ENCODE data around the gene WLS.
"Not testable (repeated sequence)": the region's sequence is repeated elsewhere in the genome, so short reads cannot be mapped to it uniquely, and the experiment has no call there.

The WLS gene

DNA sequence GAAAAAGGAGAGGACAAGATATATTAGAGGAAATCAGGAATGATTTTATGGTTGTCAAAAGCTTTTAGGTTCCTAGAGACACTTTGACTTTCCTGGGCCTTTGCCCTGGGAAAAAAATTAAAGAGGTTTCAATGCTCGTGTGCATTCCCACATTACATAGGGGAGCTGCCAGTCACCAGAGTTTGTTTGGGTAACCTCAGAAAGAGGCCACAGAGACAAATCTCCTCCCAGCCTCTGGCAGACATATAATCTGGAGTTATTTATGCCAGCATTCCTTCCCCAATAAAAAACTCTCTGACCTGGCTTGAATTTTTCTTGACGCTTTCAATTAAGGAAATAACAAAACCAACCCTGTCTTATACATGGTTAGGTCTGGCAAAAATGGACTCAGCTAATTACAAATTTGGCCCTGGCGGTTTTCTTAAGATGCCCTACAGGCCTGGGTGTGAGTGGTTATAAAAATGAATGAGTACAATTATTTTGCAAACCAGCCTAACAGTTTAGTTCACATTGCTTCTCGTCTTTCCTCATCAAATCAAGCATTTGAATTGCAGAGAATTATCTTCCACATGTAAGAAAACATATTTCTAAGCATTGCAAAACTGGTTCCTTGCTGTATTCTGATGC, 63.7 kb downstream of the WLS start:
- no peak for DNase-seq

DNA sequence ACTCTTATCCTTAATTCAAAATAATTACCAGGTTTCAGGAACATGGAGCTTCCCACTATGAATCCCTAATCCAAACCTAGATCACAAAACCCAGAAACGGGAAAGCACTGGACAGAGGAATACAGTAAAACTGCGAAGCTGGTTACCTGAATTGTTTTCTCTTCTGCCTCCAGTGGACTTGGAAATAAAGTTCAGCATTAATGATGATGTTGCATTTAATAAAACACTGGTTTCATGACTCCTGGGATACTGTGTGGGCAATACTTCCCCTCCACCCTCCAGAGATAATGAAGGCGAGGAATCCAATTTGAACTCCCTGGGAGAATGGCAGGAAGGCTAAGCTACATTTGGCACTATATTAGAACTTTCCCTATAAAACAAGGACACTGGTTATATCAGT, 65.1 kb downstream of the WLS start:
- DNase-seq = no peak

DNA sequence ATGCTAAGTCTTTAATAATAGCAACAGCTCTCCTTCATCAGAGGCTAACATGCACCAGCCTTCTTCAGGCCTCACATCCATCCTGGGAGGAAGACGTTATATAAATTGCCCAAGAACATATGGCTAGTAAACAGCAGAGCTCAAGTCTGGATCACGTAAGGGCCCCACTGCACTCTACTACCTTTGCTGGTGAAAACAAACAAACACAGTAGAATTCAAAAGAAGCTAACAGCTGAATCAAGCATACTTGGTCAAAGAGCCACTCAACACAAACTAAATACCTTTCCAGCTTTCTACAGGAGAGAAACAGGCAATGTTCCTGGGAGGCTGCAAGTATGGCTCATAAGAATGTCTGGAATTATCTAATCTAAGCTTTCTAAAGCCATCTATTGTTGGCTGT, 66.0 kb downstream of the WLS start:
- no peak for DNase-seq

DNA sequence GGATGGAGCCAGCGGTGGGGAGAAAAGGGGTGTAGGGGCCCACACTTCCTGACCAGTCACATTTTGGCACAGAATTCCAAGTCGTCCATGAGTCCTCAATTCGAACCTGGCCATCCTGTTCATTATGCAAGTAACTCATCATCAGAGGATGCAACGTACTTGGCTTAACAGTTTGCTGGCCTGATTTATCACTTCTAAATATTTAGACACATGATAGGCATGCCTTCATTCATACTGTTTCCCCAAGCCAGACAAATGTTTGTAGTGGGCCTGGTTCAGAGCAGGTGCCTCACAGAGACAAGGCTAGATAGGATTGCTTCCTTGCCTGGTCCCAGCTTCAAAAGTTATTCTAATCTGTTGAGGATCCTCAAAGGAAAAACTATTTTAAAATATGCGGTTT, 66.7 kb downstream of the WLS start:
- DNase-seq = no peak

DNA sequence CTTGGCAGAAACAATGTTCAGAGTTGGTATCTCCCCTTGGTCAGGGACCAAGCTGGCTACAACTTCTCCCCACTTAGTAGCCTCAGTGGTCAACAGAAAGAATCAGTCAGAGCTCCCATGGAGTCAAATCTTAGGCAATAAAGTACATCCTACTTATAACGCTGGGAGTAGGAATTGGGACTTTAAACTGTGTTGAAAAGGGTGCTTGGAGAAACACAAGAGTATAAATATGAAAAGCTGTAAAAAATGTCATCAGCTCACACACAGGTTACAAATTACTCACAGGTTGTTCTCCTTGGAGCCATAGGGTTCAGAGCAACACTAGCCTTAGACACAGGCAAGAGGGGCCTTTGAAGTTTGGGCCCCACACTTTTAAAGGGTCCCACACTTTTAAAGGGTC, 67.4 kb downstream of the WLS start:
- no peak for DNase-seq

DNA sequence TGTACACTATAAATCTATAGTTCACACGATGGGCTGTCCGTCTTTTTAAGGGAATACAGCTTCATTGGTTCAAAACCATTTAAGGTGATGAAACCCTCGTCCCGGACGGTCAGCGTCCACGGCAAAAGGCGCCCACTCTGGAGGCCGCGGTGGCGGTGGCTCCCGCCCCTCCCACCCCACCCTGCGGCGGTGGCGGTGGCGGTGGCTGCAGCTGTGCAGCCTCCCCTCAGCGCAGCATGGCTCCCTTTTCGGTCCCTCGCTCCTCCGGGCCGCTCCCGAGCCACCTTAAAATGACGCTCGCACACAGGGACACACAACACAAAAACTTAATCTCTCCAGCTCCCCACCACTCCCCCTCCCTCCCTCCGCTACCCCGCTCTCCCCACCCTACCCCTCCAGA, 69.1 kb downstream of the WLS start:
- no peak for DNase-seq

DNA sequence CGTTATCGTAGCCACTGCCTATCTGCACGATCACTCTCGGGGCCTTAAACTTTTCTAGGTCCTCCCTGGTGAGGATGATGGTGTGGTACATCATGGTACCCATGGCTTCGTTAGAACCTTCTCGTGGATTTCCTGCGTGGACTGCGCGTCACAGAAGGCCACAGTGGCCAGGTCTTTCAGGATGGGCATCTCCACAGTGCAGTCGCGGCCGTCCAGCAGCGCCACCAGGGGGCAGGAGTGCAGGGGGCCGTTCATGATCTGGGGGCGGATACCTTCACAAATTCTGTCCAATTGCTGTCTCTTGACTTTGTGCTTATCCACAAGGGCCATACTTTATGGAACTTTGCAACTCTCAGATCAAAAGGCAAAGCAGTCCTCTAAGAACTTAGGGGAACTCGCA, 69.6 kb downstream of the WLS start:
- no peak for DNase-seq

DNA sequence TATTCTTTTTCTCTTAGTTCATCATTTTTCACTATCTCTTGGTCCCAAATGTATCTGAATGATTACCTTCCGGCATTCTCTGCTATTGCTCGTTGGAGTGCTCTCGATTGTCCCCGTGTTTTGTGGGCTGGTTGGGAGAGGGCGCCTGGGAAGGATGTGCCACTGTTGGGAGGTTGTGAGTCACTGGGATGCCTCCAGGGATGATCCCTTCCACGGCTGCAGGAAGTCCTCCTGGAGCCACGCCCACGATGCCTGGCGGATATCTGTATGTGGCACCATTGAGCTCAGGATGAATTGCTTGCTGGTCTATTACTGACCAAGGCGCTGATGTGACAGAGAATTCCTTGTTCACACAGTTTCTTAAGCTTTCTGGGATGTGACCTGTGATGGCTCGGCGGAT, 70.7 kb downstream of the WLS start:
- DNase-seq = not testable (repeated sequence)

DNA sequence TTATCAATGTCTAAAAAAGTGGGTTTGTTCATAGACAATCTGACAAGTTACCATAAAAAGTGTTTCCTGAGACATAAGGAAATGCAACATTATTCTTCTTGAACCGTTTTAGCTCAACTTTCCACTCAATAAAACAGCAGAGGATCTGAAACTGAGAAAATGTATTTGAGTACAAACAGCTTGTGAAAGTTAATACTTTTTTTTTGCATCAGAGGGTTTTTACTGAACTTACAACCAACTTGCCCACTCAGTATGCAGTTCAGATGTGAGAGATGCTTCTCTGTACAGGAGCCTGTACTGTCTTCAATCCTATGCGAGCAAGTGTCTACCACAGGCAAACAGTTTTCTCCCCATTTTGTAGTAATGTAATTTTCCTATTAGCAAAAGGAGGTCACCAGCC, 71.4 kb downstream of the WLS start:
- DNase-seq = not testable (repeated sequence)

DNA sequence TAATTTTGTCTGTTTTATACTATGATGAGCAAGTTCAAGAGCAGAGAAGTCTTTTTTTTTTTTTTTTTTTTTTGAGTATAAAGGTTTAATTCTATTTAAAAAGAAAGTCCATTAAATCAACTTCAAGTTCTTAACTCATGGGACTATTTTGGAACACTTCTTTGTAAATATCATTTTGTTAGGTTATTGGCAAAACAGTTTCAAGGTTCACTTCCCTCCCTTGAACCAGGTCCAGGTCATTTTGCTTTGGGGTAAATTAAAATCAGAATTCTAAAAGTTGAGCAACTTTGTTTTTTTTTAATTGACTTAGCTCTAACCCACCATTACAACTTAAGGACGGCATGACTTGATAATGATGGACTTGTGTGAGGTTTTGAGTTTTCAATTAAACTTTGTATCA, 72.3 kb downstream of the WLS start:
- no peak for DNase-seq

DNA sequence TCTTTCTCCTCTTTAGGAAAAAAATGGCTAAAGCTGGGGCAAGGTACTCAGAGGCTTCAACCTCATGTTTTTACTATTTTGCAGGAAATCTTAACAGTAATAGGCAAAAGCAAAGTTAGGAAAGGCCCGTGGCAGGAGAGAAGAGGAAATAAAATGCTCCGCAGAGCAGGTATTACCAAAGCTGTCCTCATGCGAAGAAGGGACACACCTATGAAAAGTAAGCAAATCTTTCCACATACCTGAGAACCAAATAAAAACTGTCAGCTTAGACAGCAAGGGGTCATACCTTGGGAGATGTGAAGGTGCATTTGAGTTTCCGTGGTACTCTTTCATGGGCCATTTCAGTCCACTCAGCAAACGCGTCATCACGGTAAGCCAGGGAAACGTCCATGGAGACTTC, 73.5 kb downstream of the WLS start:
- DNase-seq = no peak

DNA sequence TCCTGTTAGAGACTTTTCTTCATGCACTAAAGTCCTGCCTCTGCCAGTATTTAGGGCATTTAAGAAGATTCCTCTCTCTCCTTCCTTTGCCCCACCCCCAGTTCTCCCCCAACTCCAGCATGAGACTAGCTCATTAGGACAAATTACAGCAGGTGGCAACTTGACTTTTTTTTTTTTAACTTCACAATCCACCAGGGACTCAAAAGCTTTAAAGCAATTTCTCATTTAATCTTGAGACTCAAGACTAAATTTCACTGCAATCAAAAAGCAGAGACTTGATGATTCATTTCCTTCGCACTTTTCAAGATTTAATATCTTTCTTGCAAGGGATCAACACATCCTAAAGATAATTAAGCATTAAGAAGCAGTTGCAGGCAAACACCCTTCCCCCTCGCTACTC, 74.9 kb downstream of the WLS start:
- peak in 1 of 56 donors; percentile 32 for DNase-seq

DNA sequence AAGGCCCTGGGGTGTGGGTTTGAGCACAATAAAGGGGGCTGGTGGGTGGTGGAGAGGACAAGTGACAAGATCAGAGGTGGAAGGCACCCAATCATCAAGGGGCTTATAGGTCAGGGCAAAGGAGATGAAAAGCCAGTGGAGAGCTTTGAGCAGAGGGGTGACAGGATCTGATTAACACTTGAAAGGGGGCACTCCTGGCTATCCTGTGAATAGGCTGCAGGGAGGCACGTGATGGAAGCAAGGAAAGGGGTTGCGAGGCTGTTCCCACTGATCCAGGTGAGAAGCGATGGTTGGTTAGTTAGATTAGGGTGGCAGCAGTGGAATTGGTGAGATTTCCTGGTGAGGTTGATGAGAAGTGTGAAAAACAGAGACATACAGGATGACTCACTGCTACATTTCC, 80.6 kb downstream of the WLS start:
- no peak for DNase-seq

DNA sequence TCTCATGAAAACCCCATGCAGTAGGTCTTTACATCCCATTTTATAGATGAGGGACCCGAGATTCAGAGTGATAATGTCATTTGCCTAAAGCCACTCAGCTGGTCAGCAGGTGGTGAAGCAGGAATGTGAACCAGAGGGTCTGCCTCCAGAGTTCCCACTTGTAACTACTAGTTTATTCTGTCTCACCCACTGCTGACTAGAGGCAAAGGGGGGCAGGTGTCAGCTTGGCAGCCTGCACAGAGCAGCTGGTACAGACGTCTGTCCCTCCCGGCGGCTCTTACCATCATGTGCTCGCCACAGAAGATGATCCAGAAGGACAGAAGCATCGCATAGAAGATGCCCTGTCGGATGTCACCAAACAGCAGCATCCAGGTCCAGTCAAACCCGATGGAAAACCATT, 82.4 kb downstream of the WLS start:
- DNase-seq = no peak

DNA sequence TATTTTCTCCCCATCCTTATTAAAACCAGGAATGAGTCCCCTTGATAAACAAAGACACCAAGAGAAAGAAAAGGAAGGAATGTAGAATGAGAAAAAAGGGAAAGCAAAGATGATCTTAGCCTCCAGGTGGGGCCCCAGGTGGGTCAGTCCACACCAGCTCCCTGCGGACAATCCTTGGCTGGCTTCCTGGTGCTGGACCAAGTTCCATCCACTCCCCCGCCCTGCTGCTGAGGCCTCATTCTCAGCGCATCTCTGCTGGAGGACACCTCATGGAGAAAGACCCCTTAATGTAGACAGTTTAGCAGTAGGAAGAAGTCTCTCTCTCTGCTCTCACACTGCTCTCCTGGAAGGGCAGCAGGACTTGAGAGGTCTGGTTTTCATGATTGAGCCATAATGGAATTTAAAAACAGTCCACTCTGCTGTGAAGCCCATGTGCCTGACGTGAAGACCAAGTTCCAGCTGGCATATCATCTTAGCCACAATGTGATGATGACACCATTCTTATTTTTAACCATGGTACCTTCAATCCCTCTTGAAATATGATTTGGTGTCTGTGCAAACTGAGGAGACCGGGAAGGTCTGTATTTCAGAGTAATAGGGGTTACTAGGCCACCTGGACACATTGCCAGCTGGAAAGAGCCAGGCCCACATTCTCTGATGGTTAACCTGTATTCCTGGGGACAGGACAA, 83.1 kb downstream of the WLS start:
- DNase-seq = no peak

DNA sequence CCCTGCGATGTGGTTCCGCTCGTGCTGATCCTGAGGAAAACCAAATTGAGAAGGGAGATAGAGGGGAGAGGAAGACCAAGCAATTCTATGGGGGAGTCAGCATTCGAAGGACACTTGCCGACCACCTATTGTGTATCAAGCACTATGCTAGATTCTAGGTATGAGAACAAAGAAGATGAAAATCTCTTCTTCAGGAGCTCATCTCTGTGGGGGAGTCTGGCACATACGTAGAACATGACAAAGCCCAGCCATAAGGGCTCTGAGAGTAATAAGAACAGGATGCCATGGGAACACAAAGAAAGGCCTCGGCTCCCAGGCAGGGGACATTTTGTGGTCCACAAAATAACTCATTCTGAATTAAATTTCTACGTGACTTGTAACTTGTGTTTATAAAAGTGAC, 83.7 kb downstream of the WLS start:
- no peak for DNase-seq

DNA sequence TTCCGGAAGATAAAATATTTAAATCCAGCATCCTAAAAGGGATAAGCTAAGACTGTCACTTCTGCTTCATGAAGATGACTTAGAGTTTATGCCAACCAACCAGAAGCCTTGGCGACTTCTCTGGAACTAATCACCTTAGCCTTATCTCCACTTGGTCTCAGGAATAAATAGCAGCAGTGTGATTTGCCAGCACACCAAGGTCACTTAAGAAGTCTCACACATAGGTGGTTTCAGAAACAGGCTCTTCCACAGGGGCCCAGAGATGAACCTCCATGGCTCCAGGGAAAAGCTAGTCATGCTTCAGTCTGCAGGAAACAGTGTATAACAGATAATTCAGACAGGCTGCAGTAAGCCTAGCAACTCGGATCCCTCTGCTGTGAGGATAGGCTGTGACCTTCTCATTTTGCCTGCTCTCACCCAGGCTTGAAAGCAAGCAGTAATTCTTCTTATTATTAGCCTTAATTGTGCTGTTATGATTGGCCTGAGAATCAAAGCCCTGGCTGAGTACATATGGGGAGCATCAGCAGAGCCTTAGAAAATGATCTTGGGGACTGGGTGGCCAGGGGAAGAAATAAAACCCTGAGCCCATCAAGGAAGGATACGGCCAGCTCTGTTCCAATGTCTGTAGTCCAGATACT, 84.7 kb downstream of the WLS start:
- no peak for DNase-seq

DNA sequence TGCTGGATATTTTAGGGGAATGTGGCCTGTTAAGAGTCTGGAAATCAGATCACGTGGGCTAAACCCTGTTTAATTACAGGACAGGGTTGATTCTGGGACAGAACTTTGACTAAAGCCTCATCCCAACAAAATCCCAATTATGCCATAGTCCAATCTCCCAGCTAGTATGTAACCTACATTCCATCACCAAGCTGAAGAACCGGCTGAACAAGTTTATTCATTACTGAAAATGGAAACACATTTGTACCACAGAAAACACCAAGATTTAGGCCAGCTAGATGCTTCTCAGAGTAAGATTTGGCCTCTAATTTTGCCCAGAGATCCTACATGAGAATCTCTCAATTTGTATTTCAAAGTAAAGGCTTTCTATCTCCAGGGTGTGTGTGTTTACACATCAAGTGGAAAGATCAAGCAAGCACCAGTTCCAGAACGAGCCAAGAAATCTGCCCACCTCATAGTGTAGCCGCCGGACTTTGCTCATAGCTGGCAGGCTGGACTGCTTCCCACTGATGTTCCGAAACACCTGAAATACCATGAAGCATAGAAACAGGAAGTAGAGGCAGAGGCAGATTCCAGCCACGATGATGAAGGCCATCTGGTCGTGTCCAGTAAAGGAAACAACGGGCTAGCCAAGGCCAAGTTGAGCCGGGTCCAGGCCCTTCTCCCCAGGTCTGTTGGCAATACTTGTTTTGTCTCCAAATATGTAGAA, 86.8 kb downstream of the WLS start:
- no peak for DNase-seq

DNA sequence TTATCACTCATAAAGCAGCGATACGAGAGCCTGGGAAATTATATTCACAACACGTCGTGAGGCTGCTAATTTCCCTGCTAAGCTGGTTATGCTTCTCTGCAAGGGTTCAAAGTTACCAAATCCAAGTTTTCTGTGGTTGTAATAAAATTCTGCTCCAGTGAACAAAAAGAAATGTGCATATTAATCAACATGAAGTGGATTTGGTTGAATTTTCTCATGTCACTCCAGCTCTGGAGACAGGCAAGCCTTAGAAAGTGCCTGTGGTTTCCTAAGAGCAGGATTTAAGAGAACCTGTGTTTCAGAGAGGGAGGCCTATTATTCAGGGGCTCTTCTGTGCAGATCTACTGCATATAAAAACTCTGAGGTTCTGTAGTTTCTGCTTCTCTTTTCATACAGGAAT, 87.5 kb downstream of the WLS start:
- DNase-seq = no peak

DNA sequence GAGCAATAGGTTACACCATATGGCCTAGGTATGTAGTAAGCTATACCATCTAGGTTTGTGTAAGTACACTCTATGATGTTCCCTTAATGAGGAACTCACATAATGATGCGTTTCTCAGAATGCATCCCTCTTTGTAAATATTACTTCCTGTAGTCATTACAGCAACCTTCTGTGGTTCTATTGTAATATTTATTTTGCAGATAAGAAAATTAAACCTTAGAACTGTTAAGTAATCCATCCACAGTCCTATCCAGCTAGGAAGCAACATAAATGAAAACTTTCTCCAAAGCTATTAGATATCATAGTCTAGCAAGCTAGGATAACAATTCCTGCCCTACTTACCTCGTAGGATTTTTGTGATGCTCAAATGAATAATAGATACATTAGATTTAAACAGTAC, 88.7 kb downstream of the WLS start:
- DNase-seq = no peak

DNA sequence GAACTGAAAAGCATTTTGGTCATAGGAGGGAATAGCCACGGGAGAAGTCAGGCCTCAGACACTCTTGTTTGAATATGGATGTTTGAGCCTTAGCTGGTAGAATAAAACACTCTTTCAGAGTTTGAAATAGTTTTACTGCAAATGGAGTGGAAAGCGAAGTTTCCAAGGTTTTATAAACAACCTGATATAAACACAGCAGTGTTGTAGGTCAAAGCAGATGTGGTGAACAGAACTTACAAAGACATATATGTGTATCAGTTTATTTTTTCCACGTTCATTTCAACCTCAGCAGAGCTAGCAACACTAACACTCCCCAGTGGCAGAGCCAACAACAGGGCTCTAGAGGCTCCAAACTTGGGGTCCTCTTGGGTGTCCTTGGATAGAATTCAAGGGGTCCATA, 89.9 kb downstream of the WLS start:
- no peak for DNase-seq

DNA sequence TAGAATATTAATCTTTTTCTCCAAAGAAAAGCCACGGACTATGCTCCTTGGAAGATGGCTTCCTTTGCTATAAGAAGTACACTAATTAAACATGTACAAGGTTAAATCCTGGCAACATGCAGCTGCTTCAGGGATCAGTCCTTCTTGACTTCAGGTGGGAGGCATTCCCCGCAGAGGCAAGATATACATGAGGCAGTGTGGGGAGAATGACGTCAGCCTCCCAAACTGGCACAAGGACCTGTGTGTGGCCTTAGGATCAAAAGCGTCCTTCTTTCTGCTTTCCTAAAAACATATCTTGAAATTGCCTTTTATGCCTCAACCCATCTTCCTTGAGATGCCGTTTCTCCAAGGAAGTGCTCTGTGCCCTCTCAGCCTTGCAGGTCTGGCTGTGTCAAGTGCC, 90.3 kb downstream of the WLS start:
- peak in 1 of 56 donors; percentile 11 for DNase-seq
